ENCODE results near the gene PRKCA.

Gene PRKCA

GRCh38 chr17:66518677-66519076, 216.3 kb downstream of the PRKCA start:
- DNase-seq (ENCODE audit: low read depth in 2 of 2) = no peak

- no peak for DNase-seq (ENCODE audit: low read depth in 2 of 2)
Observed at GRCh38 chr17:66519154-66519553, 216.7 kb downstream of the PRKCA start.

- DNase-seq (ENCODE audit: low read depth in 2 of 2) = no peak
Observed at GRCh38 chr17:66520999-66521398, 218.6 kb downstream of the PRKCA start.

- DNase-seq (ENCODE audit: low read depth in 2 of 2) = peak in 1 of 2 donors; percentile 33
Observed at GRCh38 chr17:66522591-66523272, 220.3 kb downstream of the PRKCA start.

GRCh38 chr17:66523378-66524200, 221.2 kb downstream of the PRKCA start:
- DNase-seq (ENCODE audit: low read depth in 2 of 2) = no peak

- DNase-seq (ENCODE audit: low read depth in 2 of 2) = no peak
Observed at GRCh38 chr17:66524877-66525276, 222.5 kb downstream of the PRKCA start.

- DNase-seq (ENCODE audit: low read depth in 2 of 2) = no peak
Observed at GRCh38 chr17:66525338-66525737, 222.9 kb downstream of the PRKCA start.

- DNase-seq (ENCODE audit: low read depth in 2 of 2) = no peak
Observed at GRCh38 chr17:66526827-66527226, 224.4 kb downstream of the PRKCA start.

GRCh38 chr17:66527335-66527734, 224.9 kb downstream of the PRKCA start:
- DNase-seq (ENCODE audit: low read depth in 2 of 2) = no peak

GRCh38 chr17:66531851-66532295, 229.5 kb downstream of the PRKCA start:
- DNase-seq (ENCODE audit: low read depth in 2 of 2) = no peak

GRCh38 chr17:66533572-66533971, 231.2 kb downstream of the PRKCA start:
- no peak for DNase-seq (ENCODE audit: low read depth in 2 of 2)

- DNase-seq (ENCODE audit: low read depth in 2 of 2) = no peak
Observed at GRCh38 chr17:66533986-66534385, 231.6 kb downstream of the PRKCA start.

- no peak for DNase-seq (ENCODE audit: low read depth in 2 of 2)
Observed at GRCh38 chr17:66535611-66536010, 233.2 kb downstream of the PRKCA start.

- DNase-seq (ENCODE audit: low read depth in 2 of 2) = no peak
Observed at GRCh38 chr17:66537502-66537901, 235.1 kb downstream of the PRKCA start.

- DNase-seq (ENCODE audit: low read depth in 2 of 2) = no peak
Observed at GRCh38 chr17:66538776-66539175, 236.4 kb downstream of the PRKCA start.

GRCh38 chr17:66540131-66540781, 237.8 kb downstream of the PRKCA start:
- DNase-seq (ENCODE audit: low read depth in 2 of 2) = no peak

GRCh38 chr17:66541461-66542128, 239.2 kb downstream of the PRKCA start:
- DNase-seq (ENCODE audit: low read depth in 2 of 2) = no peak

GRCh38 chr17:66542129-66542966, 239.9 kb downstream of the PRKCA start:
- no peak for DNase-seq (ENCODE audit: low read depth in 2 of 2)

- DNase-seq (ENCODE audit: low read depth in 2 of 2) = no peak
Observed at GRCh38 chr17:66542967-66543520, 240.6 kb downstream of the PRKCA start.

- DNase-seq (ENCODE audit: low read depth in 2 of 2) = no peak
Observed at GRCh38 chr17:66543526-66543925, 241.1 kb downstream of the PRKCA start.

- DNase-seq (ENCODE audit: low read depth in 2 of 2) = no peak
Observed at GRCh38 chr17:66545918-66546317, 243.5 kb downstream of the PRKCA start.
